ENCODE measurements around the gene LARP4B.

LARP4B gene

GRCh38 chr10:865924-866576 lies 65.5 kb downstream of the LARP4B start:
- no peak for DNase-seq

- no peak for DNase-seq
Observed at GRCh38 chr10:865257-865656, 66.2 kb downstream of the LARP4B start.

- DNase-seq = no peak
Observed at GRCh38 chr10:860519-860918, 71.0 kb downstream of the LARP4B start.

- no peak for DNase-seq
Observed at GRCh38 chr10:856416-857157, 74.9 kb downstream of the LARP4B start.

- no peak for DNase-seq
Observed at GRCh38 chr10:855671-856070, 75.8 kb downstream of the LARP4B start.

- no peak for DNase-seq
Observed at GRCh38 chr10:855079-855478, 76.4 kb downstream of the LARP4B start.

GRCh38 chr10:853017-853416 lies 78.5 kb downstream of the LARP4B start:
- DNase-seq = no peak

GRCh38 chr10:852386-852785 lies 79.1 kb downstream of the LARP4B start:
- DNase-seq = no peak

GRCh38 chr10:851901-852300 lies 79.6 kb downstream of the LARP4B start:
- no peak for DNase-seq

GRCh38 chr10:850093-850492 lies 81.4 kb downstream of the LARP4B start:
- DNase-seq = no peak

GRCh38 chr10:847868-848267 lies 83.6 kb downstream of the LARP4B start:
- no peak for DNase-seq

GRCh38 chr10:846126-846685 lies 85.3 kb downstream of the LARP4B start:
- DNase-seq = no peak

GRCh38 chr10:845526-845925 lies 86.0 kb downstream of the LARP4B start:
- no peak for DNase-seq

GRCh38 chr10:844552-844951 lies 87.0 kb downstream of the LARP4B start:
- no peak for DNase-seq

GRCh38 chr10:843703-844102 lies 87.8 kb downstream of the LARP4B start:
- DNase-seq = no peak

- DNase-seq = no peak
Observed at GRCh38 chr10:842795-843194, 88.7 kb downstream of the LARP4B start.

GRCh38 chr10:841535-841934 lies 90.0 kb downstream of the LARP4B start:
- DNase-seq = no peak

- no peak for DNase-seq
Observed at GRCh38 chr10:839550-840205, 91.8 kb downstream of the LARP4B start.

GRCh38 chr10:836782-837181 lies 94.7 kb downstream of the LARP4B start:
- DNase-seq = no peak

GRCh38 chr10:834493-834892 lies 97.0 kb downstream of the LARP4B start:
- no peak for DNase-seq

- DNase-seq = no peak
Observed at GRCh38 chr10:829241-829640, 102.3 kb downstream of the LARP4B start.

GRCh38 chr10:828191-828590 lies 103.3 kb downstream of the LARP4B start:
- no peak for DNase-seq

GRCh38 chr10:824946-825345 lies 106.6 kb downstream of the LARP4B start:
- DNase-seq = no peak

GRCh38 chr10:824497-824896 lies 107.0 kb downstream of the LARP4B start:
- no peak for DNase-seq

Measured in CD4-positive, alpha-beta T cell treated with Interleukin-17A for 1 hour (primary cell).